ENCODE measurements around the gene IPO13. TPM values are rescaled to one million over a fixed set of nuclear protein-coding genes. Genes with fewer than 3 reads are reported as not detected.

Gene IPO13
- total RNA-seq, 2 experiments from 2014 or later, result 22.0 to 27.2 TPM

DNA sequence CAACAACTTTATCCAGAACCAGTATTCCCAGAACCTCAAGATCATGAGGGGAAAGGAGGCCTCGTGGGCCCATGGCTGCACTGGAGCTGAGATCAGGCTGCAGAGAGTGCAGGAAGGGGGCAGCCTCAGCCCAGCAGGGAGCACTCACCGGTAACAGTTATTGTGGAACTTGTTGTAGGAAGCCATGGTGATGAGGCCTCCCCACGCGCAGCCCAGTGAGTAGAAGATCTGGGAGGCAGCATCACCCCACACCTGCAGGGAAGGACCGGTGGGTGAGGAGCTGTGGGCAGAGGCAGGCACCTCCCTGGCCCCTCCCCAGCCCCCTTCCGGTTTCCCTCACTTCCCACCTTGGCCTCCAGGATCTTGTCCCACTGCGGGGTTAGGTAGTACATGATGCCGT is 55.4 kb downstream of the IPO13 start:
- Mint-ChIP-seq H3K36me3 (ENCODE audit: low read depth) (no peaks in the 10 kb centered on the region), H3K4me1 (peaks cover 11% of the 10 kb centered on the region), H3K27ac (no peak overlapping the region), H3K9me3 (no peaks in the 10 kb centered on the region), H3K27me3 (no peaks in the 10 kb centered on the region), H3K4me3 (no peak overlapping the region)
- POLR2A ChIA-PET, result no interaction called here
- DNase-seq, result no peak
- CTCF ChIA-PET, result no interaction called here

DNA sequence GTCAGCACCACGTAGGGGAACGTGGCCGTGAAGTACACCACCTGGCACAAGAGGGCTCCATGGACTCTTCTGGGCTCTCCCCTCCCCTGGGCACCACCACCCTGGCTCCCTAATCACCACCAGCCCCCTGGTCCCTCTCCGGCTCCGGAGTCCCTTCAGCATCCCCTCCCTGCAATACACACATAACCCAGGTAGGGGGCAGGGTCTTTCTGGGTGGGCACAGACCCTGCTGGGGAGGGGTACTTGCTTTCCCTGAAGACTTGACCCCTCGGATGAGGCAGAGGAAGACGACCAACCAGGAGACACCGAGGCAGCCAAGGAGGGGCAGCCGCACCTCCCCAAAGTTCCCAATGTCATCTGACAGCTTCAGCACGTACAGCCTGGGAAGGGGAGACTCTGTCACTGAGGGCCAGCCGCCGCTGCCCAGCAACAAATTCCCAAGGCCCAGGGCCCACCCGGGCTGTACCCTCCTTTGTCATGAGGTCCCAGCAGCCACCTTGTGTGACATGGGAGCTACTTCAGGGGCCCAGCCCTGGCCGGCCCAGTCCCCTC is 55.9 kb downstream of the IPO13 start:
- no peak for DNase-seq
- no peaks in the 10 kb centered on the region for H3K27me3 Mint-ChIP-seq
- no peak overlapping the region for H3K27ac Mint-ChIP-seq
- peaks cover 11% of the 10 kb centered on the region for H3K4me1 Mint-ChIP-seq
- ChIA-PET CTCF (no interaction called here), POLR2A (no interaction called here)
- H3K4me3 Mint-ChIP-seq, result no peak overlapping the region
- H3K36me3 Mint-ChIP-seq (ENCODE audit: low read depth), result no peaks in the 10 kb centered on the region
- H3K9me3 Mint-ChIP-seq, result no peaks in the 10 kb centered on the region

DNA sequence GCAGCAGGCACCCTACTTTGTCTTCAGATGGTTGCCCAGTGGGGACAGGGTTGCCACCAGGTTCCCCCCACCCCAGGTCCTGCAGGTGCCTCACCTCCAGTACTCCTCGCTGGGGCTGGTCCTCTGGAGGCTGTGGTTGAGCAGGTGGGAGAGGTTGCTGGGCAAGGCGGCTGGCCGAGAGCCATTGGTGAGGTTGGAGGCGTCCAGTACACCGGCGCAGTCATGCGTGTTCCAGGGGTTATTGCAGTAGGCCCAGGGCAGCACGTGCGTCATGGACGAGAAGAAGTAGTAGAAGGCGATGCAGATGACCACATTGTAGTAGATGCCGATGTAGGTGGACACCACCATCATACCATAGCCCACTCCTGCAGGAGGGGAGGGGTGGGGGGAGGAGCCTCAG is 61.5 kb downstream of the IPO13 start:
- no peak overlapping the region for H3K27ac Mint-ChIP-seq
- H3K36me3 Mint-ChIP-seq (ENCODE audit: low read depth), result no peaks in the 10 kb centered on the region
- ChIA-PET CTCF (no interaction called here), POLR2A (interaction anchor here (0.7 kb wide), 1 partner anchor 91 kb away, joined by 5 read pairs; no protein-coding TSS in a partner anchor)
- H3K9me3 Mint-ChIP-seq, result no peaks in the 10 kb centered on the region
- H3K27me3 Mint-ChIP-seq, result no peaks in the 10 kb centered on the region
- DNase-seq, result no peak
- H3K4me3 Mint-ChIP-seq, result no peak overlapping the region
- H3K4me1 Mint-ChIP-seq, result peaks cover 9% of the 10 kb centered on the region

DNA sequence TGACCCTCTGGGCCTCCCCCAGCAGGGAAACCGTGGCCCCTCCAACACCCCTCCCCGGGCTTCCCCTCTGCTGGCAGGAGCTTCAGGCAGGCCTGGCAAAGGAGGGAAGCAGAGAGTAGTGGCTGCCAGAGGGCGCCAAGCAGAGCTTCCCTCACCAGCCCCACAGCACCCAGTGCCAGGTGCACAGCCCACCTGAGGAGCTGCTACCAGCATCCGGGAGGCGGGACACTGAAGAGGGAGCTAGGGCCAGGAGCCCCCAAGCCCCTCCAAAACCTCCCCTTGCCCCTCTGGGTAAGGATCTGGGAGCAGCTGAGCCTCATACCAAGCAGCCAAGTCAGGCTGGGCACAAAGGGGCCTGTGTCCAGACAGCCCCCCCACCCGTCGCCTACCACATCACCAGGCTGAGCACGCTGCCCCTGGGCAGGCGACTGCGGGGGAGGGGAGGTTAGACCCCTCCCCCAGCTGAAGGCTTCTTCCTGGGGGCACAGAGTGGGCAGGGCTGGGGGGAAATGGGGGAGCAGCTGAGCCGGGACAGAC is 64.3 kb downstream of the IPO13 start:
- CTCF ChIA-PET, result interaction anchor here (1.1 to 1.5 kb wide), 2 partner anchors 12 to 35 kb away, joined by 3 to 5 read pairs; no protein-coding TSS in a partner anchor
- no peaks in the 10 kb centered on the region for H3K27me3 Mint-ChIP-seq
- H3K9me3 Mint-ChIP-seq, result no peaks in the 10 kb centered on the region
- no peak overlapping the region for H3K27ac Mint-ChIP-seq
- no peak for DNase-seq
- no peak overlapping the region for H3K4me3 Mint-ChIP-seq
- H3K36me3 Mint-ChIP-seq (ENCODE audit: low read depth), result no peaks in the 10 kb centered on the region
- peaks cover 13% of the 10 kb centered on the region for H3K4me1 Mint-ChIP-seq
- POLR2A ChIA-PET, result no interaction called here

DNA sequence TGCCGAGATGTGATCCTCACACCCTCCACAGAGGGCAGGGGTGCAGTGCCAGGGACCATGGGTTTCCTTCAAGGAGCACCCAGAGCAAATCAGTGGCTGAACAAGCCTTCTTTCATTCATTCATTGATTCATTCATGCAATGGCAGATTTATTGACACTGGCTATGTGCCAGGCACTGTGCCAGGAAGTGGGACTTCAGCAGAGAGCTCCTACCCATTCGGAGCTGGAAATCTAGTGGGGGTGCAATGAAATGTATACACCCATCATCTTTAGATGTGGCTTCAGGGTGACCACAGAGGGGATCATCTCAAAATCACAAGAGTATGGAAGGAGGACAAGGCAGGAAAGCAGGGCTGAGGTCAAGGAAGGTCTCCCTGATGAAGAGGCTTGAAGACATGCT is 65.7 kb downstream of the IPO13 start:
- DNase-seq, result no peak
- ChIA-PET CTCF (interaction anchor here (0.6 to 1.1 kb wide), 2 partner anchors 36 to 60 kb away, joined by 3 read pairs; no protein-coding TSS in a partner anchor), POLR2A (interaction anchor here (0.6 kb wide), 1 partner anchor 294 kb away, joined by 4 read pairs; no protein-coding TSS in a partner anchor)
- Mint-ChIP-seq H3K36me3 (ENCODE audit: low read depth) (no peaks in the 10 kb centered on the region), H3K4me3 (no peak overlapping the region), H3K27me3 (no peaks in the 10 kb centered on the region), H3K4me1 (peaks cover 13% of the 10 kb centered on the region), H3K9me3 (no peaks in the 10 kb centered on the region), H3K27ac (no peak overlapping the region)

DNA sequence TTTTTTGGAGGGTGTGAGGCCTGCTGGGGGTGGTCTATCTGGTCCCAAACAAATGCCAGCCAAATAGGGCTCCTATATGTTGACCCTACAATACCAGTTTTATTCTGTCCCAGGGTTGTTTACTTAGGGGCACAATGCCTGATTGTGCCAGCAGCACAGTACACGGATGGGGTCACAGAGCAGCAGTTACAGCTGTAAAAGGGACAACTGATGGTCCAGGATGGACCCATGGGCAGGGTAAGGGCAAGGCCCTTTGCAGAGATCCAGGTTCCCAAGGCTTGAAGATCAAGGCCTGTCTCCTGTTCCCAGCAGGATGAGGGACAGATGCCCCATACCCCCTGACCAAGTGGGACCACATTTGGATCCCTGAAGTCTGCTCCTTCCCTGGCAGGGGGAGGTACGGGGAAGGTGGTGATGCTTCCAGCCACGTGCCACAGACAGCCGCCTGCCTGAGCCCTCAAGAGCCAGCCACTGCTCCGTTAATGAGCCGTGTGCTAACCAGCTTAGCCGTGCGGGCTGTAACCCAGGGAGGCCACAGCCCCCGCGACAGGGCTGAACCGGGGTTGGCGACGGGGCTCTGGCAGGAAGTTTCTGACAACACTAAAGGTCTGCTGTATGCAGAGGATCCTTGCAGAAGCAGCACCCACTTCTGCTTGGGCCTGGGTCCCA is 66.3 kb downstream of the IPO13 start:
- Mint-ChIP-seq H3K27me3 (no peaks in the 10 kb centered on the region), H3K36me3 (ENCODE audit: low read depth) (no peaks in the 10 kb centered on the region), H3K27ac (no peak overlapping the region), H3K4me3 (no peak overlapping the region), H3K9me3 (no peaks in the 10 kb centered on the region), H3K4me1 (peaks cover 13% of the 10 kb centered on the region)
- ChIA-PET POLR2A (no interaction called here), CTCF (interaction anchor here (0.6 to 2.0 kb wide), 3 partner anchors 17 to 79 kb away, joined by 3 to 6 read pairs (median 5); no protein-coding TSS in a partner anchor)
- no peak for DNase-seq

DNA sequence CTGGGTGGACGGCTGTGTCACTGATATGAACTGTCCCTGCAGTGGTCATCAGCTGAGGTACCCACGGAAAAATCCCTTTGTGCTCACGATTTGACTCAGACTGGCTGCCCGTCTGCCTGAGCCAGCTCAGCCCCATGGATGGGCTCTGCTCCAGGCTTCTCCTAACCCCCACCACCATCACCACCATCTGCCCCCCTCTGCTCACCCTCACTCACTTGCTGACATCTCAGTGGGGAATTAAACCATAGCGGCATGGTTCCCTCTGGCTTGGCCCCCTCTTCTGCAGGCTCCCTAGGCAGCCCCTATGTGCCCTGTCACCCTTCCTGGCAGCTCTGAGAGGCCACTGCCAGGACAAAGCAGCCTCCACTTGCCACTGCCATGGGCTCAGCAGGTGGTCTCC is 67.2 kb downstream of the IPO13 start:
- H3K9me3 Mint-ChIP-seq, result no peaks in the 10 kb centered on the region
- no peak overlapping the region for H3K27ac Mint-ChIP-seq
- no peaks in the 10 kb centered on the region for H3K36me3 Mint-ChIP-seq (ENCODE audit: low read depth)
- DNase-seq, result no peak
- H3K4me3 Mint-ChIP-seq, result no peak overlapping the region
- no peaks in the 10 kb centered on the region for H3K27me3 Mint-ChIP-seq
- CTCF ChIA-PET, result interaction anchor here (0.6 to 2.0 kb wide), 4 partner anchors 7 to 80 kb away, joined by 3 to 6 read pairs (median 6); no protein-coding TSS in a partner anchor
- POLR2A ChIA-PET, result no interaction called here
- H3K4me1 Mint-ChIP-seq, result peaks cover 13% of the 10 kb centered on the region

DNA sequence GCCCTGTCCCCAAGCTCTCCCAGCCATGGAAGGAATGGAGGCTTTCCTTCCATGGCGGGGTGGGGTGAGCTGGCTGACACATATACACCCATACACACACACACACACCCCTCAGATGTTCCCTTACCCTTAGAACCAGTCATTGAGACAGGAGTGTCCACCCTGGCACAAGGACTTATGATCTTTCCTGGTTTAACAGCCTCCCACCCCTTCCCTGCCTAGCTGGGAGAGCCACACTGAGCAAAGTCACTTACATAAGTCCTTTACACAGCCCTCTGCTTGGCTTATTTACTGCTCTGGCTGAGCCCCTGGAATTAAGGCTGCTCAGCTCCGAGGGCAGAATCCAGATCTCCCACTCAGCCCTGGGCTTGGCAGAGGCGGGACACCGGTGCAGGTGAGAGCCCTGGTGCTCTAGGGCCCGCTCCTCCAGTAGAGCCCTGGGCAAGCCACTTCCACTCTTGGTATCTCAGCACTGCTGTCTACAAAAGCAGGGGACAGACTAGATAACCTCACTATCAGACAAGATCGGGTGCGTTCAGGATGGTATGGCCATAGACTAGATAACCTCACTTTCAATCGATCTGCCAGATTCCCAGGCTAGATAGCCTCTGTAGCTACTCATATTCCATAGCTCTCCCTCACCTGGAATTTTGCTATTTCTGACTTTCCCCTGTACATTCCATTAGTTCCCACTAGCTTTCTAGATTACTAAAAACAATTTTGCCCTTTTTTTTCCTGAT is 67.8 kb downstream of the IPO13 start:
- Mint-ChIP-seq H3K27ac (no peak overlapping the region), H3K4me3 (no peak overlapping the region), H3K9me3 (no peaks in the 10 kb centered on the region), H3K27me3 (no peaks in the 10 kb centered on the region), H3K36me3 (ENCODE audit: low read depth) (no peaks in the 10 kb centered on the region), H3K4me1 (peaks cover 13% of the 10 kb centered on the region)
- DNase-seq, result no peak
- POLR2A ChIA-PET, result no interaction called here
- CTCF ChIA-PET, result interaction anchor here (1.0 to 2.0 kb wide), 4 partner anchors 8 to 80 kb away, joined by 3 to 6 read pairs (median 4); no protein-coding TSS in a partner anchor

DNA sequence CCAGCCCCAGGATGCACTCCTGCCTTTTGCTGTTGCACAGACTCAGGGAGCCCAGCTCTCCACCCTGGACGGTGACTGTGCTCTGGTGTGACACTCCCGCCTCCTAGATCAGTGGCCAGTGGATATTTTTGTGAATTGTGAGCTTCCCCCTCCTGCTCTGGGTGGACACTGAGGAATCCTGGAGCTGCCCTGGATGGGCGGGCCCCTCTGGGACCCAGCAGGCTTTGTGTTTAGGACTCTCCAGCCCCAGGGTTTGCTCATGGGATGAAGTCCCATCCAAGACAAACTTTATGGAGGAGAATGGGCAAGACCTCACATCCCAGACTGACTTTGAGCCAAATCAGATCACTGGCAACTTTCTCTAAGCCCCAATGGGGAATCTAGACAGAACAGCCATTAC is 68.5 kb downstream of the IPO13 start:
- DNase-seq, result no peak
- H3K36me3 Mint-ChIP-seq (ENCODE audit: low read depth), result no peaks in the 10 kb centered on the region
- no peak overlapping the region for H3K4me3 Mint-ChIP-seq
- H3K27ac Mint-ChIP-seq, result no peak overlapping the region
- no peaks in the 10 kb centered on the region for H3K27me3 Mint-ChIP-seq
- H3K9me3 Mint-ChIP-seq, result no peaks in the 10 kb centered on the region
- POLR2A ChIA-PET, result no interaction called here
- CTCF ChIA-PET, result interaction anchor here (1.0 to 2.0 kb wide), 4 partner anchors 9 to 81 kb away, joined by 3 to 6 read pairs (median 4); no protein-coding TSS in a partner anchor
- H3K4me1 Mint-ChIP-seq, result peaks cover 13% of the 10 kb centered on the region

DNA sequence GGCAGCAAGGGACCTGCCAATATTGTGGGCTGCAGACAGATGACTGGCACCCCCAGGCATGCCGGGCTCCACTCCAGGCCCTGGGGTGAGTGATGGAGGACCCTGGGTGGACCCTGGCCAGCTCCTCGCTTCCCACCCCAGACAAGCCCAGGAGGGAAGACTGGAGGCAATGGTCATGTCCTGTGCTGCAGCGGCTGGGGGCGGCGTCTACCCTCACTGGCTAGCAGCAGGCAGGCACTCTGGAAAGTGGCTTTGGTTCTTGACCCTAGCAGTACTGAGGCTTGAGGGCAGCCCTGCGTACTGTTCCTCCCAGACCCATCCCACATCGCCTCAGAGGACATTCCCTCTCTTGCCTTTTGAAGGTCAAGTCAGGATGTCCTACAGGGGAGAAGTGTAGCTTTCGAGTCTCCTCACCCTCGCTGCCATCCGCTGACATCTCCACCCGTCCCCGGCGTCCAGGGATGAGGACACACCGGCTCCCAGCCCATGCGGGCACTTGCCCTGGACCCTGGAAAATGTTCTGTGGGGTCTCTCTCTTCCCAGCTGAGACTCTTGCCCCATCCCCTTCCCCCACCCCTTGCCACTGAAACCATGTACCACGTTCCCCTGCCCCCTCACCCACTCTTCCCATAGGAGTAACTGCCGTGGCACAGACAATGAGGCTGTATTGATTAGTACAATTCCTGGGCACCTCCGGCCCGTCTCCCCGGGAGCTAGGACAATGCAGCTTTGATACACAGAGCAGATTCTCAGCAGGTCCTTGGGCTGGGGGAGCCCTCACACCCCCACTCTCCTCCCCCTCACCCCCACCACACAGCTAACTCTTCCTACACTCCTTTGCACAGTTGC is 69.5 kb downstream of the IPO13 start:
- CTCF ChIA-PET, result interaction anchor here (1.4 kb wide), 1 partner anchor 11 kb away, joined by 6 read pairs; no protein-coding TSS in a partner anchor
- DNase-seq, result no peak
- H3K27me3 Mint-ChIP-seq, result no peaks in the 10 kb centered on the region
- H3K36me3 Mint-ChIP-seq (ENCODE audit: low read depth), result no peaks in the 10 kb centered on the region
- no peak overlapping the region for H3K27ac Mint-ChIP-seq
- H3K4me3 Mint-ChIP-seq, result no peak overlapping the region
- POLR2A ChIA-PET, result interaction anchor here (0.7 kb wide), 1 partner anchor 650 kb away, joined by 4 read pairs; no protein-coding TSS in a partner anchor
- H3K4me1 Mint-ChIP-seq, result peaks cover 13% of the 10 kb centered on the region
- H3K9me3 Mint-ChIP-seq, result no peaks in the 10 kb centered on the region

DNA sequence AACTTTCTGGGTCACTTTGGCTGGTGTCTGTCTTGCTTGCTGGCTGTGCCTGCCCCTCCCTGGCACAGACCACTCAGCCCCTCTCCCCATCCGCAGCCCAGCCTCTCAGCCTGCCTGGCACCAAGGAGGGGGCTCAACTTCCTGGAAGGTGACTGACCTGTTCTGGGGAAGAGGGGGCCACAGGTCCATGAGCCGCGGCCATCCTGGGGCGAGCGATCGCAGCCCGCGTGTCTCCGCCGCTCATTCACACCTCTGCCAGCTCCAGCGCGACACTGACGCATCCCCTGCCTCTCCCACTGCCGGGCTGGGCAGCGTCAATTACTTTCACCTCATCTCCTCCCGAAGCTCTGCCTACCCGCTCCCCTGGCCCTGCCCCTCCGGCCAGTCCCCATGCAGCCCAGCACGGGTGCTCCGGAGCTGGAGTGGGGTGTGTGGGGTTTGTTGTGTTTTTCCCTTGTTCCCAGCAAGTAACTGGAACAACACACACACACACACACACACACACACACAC is 70.2 kb downstream of the IPO13 start:
- POLR2A ChIA-PET, result interaction anchor here (0.7 kb wide), 1 partner anchor 650 kb away, joined by 4 read pairs; no protein-coding TSS in a partner anchor
- H3K27me3 Mint-ChIP-seq, result no peaks in the 10 kb centered on the region
- CTCF ChIA-PET, result interaction anchor here (1.4 kb wide), 1 partner anchor 10 kb away, joined by 6 read pairs; no protein-coding TSS in a partner anchor
- H3K4me1 Mint-ChIP-seq, result peaks cover 13% of the 10 kb centered on the region
- H3K9me3 Mint-ChIP-seq, result no peaks in the 10 kb centered on the region
- no peak overlapping the region for H3K27ac Mint-ChIP-seq
- no peak for DNase-seq
- no peak overlapping the region for H3K4me3 Mint-ChIP-seq
- H3K36me3 Mint-ChIP-seq (ENCODE audit: low read depth), result no peaks in the 10 kb centered on the region

All from activated CD4-positive, alpha-beta T cell treated with anti-CD3 and anti-CD28 coated beads, Interleukin-2, amount 10 ng/mL, durations not matched to agents 7 days and 5 days (primary cell).